ENCODE results near the gene TBC1D4.
"Not testable (repeated sequence)": the region's sequence is repeated elsewhere in the genome, so short reads cannot be mapped to it uniquely, and the experiment has no call there.

TBC1D4 gene

GRCh38 chr13:75263741-75264407 lies 218.1 kb downstream of the TBC1D4 start:
- DNase-seq = no peak

- peak in 1 of 2 donors; percentile 35 for DNase-seq
Observed at GRCh38 chr13:75258159-75258782, 223.7 kb downstream of the TBC1D4 start.

GRCh38 chr13:75256922-75257321 lies 225.0 kb downstream of the TBC1D4 start:
- DNase-seq = no peak

DNA sequence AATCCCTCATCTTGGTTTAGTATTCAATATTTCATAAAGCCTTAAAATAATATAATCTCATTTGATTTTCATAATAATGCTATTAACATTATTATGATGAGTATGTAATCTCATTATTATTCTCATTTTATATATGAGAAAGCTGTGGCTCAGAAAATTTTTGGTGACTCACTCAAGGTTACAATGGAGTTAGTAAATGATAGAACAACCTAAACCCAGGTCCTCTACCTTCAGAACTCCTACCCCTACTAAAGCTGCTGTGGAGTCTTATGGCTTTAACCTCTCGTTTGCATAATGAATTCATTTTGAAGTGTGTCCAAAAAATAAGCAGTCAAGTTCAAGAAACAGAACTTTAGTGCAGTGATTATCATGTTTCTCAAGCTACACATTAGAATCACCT lies 226.3 kb downstream of the TBC1D4 start:
- no peak for DNase-seq

DNA sequence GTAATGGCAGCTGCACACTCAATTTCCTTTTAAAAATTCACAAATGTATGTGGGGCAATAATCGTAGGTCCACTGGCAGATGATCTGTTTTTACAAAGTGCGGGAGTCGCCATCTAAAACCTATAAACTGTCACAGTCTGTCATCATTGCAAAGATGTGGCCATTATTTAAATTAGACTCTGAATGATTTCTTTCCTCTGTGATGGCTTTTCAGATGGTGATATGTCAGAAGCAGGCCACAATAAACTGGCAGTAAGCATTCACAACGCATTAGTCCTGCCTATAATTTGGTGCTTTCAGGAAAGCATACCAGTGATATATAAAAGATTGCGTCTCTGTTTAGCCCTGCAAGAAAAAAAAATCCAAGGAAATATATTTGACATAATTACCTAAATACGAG lies 226.8 kb downstream of the TBC1D4 start:
- DNase-seq = no peak

GRCh38 chr13:75251188-75251587 lies 230.8 kb downstream of the TBC1D4 start:
- DNase-seq = no peak

GRCh38 chr13:75250526-75251178 lies 231.3 kb downstream of the TBC1D4 start:
- no peak for DNase-seq

- not testable (repeated sequence) for DNase-seq
Observed at GRCh38 chr13:75245578-75245977, 236.4 kb downstream of the TBC1D4 start.

DNA sequence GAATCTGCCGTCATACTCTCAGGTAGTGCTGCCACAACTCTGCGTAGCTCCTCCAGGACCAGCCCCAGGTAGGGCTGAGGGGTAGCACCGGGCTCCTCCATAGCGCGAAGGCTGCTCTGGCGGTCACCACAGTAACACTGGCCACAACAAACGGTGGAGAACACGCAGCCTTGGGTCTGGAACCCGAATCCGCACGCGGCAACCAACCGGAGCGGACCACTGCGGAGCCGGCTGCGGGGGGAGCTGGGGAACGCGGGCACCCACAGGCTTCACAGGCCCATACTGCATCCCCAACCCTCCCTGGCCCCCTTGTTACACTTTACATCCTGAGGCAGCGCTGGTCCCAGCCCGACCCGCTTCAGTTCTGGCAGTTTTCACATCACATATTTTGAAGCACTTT lies 241.7 kb downstream of the TBC1D4 start:
- DNase-seq = not testable (repeated sequence)

DNA sequence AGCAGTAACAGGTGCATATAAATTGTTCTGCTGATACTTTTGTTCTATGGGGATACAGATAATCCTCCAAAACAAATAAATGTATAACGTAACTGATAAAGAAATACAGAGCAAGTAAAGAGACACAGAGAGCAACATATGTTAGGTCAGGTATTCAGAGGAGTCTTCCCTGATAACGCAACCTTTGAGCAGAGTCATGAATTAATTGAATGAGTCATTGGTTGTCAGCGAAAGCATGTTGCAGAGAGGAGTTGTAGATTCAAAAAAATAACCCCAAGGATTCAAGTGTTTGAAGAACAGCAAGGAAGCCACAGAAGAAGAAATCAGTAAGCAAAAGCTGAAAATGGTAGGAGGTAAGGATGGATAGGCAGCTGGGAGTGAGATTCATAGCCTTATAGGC lies 245.2 kb downstream of the TBC1D4 start:
- no peak for DNase-seq

Measured in CD4-positive, alpha-beta T cell treated with Interleukin-4 for 1 hour (primary cell).